WI38 (cell line): Measurements from ENCODE around the gene USP5.

Experiments used
- H3K4me3 ChIP-seq: 2 replicates; pipeline ENCODE4 v1.5.1; 2011; ENCODE audit warnings: low read depth, mild to moderate bottlenecking, control low read depth, low read length
- TF ChIP-seq, protein P1 (sequence below): IDR thresholded peaks from 2 replicates; pipeline ENCODE4 v1.5.1; 2012; ENCODE audit warnings: low read depth, mild to moderate bottlenecking, control low read depth, low read length

Gene USP5

DNA sequence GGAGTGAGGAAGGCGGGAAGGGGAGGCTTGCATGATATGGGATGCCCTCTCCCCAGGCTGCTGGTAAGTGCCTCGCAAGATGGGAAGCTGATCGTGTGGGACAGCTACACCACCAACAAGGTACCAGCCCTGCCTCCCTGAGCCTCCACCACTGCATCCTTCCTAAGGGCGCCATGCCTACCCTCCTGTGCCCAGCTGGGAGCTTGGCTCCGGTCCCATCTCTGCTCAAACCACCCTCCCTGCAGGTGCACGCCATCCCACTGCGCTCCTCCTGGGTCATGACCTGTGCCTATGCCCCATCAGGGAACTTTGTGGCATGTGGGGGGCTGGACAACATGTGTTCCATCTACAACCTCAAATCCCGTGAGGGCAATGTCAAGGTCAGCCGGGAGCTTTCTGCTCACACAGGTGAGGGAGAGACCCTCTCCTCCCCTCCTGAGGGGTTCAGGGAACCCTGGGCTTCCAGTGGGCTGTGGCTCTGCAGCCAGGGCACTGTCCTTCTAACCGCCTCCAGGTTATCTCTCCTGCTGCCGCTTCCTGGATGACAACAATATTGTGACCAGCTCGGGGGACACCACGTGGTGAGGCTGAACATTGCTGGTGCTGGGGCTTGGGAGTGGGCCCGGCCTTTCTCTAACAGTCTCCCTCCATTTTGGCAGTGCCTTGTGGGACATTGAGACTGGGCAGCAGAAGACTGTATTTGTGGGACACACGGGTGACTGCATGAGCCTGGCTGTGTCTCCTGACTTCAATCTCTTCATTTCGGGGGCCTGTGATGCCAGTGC, 8.6 kb upstream of the USP5 start:
- TF ChIP-seq, protein P1, sequence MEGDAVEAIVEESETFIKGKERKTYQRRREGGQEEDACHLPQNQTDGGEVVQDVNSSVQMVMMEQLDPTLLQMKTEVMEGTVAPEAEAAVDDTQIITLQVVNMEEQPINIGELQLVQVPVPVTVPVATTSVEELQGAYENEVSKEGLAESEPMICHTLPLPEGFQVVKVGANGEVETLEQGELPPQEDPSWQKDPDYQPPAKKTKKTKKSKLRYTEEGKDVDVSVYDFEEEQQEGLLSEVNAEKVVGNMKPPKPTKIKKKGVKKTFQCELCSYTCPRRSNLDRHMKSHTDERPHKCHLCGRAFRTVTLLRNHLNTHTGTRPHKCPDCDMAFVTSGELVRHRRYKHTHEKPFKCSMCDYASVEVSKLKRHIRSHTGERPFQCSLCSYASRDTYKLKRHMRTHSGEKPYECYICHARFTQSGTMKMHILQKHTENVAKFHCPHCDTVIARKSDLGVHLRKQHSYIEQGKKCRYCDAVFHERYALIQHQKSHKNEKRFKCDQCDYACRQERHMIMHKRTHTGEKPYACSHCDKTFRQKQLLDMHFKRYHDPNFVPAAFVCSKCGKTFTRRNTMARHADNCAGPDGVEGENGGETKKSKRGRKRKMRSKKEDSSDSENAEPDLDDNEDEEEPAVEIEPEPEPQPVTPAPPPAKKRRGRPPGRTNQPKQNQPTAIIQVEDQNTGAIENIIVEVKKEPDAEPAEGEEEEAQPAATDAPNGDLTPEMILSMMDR, result no peak
- H3K4me3 ChIP-seq, result no peak overlapping the region

DNA sequence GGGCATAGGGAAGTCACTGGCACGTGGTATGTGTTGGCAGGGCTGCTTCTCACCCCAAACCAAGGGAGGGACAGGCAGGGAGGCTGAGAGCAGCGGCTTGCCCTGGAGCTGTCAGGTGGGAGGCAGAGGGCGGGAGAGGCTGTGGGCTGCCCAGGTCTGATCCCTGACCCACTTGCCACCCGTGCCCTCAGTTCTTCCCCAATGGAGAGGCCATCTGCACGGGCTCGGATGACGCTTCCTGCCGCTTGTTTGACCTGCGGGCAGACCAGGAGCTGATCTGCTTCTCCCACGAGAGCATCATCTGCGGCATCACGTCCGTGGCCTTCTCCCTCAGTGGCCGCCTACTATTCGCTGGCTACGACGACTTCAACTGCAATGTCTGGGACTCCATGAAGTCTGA, 6.6 kb upstream of the USP5 start:
- TF ChIP-seq, protein P1, result no peak

DNA sequence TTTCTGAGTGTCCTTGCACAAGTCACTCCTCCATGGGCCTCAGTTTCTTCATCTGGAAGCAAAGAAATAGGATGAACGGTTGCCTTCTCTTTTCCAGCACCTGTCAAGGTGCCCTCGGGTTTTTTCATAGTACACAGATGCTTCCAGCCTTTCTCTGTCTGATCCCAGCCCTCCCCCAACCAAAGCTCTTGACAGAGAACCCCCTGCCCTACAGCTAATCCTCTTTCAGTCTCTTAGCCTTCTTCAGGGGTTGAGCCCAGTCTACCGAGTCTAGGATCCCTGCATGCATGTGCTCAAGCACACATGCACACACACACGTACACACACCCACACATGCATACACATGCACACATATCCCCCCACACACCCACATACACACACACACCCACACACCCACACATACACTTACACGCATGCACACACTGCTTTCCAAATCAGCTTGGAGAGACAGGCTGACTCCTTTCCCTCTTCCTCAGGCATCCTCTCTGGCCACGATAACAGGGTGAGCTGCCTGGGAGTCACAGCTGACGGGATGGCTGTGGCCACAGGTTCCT, 5.6 kb upstream of the USP5 start:
- no peak overlapping the region for H3K4me3 ChIP-seq
- TF ChIP-seq, protein P1, result no peak

More for the DNA sequence above, 6.6 kb upstream of the USP5 start:
- H3K4me3 ChIP-seq, result no peak overlapping the region

DNA sequence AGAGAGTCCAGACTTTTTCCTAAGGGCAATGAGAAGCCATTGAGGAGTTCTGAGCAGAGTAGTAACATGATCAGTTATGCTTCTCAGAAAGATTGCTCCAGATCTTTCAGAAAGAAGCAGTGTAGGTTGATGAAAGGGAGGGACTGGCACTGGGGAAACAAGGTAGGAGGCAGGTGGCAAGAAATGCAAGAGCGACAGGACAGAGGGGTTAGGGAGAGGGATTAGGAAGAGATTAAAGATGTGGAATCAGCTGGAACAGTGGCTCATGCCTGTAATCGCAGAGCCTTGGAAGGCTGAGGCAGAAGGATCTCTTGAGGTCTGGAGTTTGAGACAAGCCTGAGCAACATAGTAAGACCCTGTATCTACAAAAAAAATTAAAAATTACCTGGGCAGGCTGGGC, 4.3 kb upstream of the USP5 start:
- H3K4me3 ChIP-seq, result no peak overlapping the region
- TF ChIP-seq, protein P1, result no peak

DNA sequence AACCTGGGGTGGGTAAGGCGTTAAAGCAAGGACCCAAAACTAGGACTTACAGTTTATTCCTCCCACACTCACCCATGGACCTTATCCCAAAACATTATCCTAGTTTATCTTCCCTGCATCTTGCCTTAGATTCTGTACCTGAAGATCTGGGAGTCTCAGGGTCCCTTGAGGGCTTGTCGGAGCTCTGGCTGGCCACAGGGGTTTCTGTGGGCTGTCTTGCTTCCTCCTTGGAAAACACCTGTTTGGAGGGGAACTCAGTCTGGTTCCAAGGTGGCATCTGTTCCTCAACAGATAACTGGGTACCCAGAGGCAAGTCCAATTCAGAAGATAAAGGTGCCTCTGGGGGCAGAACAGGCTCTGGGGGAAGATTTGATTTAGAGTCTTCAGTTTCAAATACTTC, 2.5 kb upstream of the USP5 start:
- TF ChIP-seq, protein P1, result no peak
- H3K4me3 ChIP-seq, result no peak overlapping the region

DNA sequence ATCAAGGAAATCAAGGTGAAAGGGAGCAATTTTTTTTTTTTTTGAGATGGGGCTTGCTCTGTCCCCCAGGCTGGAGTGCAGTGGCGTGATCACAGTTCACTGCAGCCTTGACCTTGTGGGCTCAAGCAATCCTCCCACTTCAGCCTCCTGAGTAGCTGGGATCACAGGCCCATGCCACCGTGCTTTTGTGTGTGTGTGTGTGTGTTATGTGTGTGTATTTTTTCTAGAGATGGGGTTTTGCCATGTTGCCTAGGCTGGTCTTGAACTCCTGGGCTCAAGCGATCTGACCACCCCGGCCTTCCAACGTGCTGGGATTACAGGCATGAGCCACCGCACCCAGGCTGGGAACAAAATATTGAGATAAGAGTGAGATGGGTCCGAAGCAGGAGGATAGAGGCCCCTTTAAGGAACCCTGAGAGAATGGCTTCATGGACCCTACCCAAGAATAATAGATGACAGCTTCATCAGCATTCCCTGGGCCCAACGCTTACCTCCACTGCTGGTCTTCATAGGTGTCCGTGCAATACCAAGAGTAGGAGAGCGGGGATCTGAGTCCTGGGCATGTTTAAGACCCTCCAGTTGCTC, 1.9 kb upstream of the USP5 start:
- peak overlapping the region; percentile 65 for H3K4me3 ChIP-seq
- TF ChIP-seq, protein P1, result no peak

DNA sequence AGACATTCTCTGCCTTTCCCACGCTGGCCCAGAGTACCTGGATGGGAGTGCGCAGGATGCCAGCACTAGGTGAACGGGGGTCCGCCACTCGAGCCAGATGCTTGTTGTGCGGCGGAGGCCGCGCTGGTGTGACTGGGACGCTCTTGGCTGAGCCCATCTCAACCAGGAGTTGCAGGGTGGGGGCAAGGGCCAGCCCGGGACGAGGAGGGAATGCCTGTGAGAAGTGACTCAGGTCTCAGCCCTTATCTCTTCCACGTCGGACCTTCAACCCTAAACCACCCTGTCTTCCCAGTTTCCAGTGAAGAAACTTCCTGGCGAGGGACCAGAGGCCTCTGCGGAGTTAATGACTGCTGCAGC, 1.2 kb upstream of the USP5 start:
- H3K4me3 ChIP-seq, result peak overlapping the region; percentile 65
- TF ChIP-seq, protein P1, result no peak
